GM20000 (cell line): ENCODE results near the gene KMT2E.
A peak's percentile ranks its signal among the peaks of the same experiment; 100 is the strongest.

Experiments used
- DNase-seq: peaks from one replicate; pipeline ENCODE4 v3.0.0; 2012; ENCODE audit warnings: low spot score
- TF ChIP-seq, protein P1 (sequence below): IDR thresholded peaks from 2 replicates; pipeline ENCODE4 v1.5.1; 2012; ENCODE audit warnings: mild to moderate bottlenecking, control low read depth; ENCODE audit errors: extremely low read depth, missing control alignments

Gene KMT2E

GRCh38 chr7:105094966-105095365 is 81.0 kb downstream of the KMT2E start:
- TF ChIP-seq, protein P1, sequence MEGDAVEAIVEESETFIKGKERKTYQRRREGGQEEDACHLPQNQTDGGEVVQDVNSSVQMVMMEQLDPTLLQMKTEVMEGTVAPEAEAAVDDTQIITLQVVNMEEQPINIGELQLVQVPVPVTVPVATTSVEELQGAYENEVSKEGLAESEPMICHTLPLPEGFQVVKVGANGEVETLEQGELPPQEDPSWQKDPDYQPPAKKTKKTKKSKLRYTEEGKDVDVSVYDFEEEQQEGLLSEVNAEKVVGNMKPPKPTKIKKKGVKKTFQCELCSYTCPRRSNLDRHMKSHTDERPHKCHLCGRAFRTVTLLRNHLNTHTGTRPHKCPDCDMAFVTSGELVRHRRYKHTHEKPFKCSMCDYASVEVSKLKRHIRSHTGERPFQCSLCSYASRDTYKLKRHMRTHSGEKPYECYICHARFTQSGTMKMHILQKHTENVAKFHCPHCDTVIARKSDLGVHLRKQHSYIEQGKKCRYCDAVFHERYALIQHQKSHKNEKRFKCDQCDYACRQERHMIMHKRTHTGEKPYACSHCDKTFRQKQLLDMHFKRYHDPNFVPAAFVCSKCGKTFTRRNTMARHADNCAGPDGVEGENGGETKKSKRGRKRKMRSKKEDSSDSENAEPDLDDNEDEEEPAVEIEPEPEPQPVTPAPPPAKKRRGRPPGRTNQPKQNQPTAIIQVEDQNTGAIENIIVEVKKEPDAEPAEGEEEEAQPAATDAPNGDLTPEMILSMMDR = no peak
- no peak for DNase-seq

DNA sequence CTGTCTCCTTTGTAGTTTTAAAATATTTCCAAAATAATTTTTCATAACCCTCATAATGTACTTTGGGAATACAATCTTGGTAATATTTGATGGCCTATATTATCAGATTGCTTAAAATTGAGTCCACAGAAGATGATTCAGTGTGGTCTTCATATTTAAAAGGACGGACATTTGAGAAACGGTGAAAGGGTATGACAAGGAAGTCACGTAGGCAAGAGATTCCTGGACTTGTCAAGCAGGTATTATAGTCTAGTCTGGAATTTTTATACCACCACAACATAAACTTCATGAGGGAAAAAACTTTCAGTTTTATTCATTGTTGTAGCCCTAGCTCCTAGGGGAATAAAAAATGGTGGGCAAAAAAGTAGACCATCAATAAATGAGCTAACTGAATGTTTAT is 82.3 kb downstream of the KMT2E start:
- TF ChIP-seq, protein P1 = no peak
- no peak for DNase-seq

GRCh38 chr7:105097619-105098018 is 83.6 kb downstream of the KMT2E start:
- TF ChIP-seq, protein P1 = no peak
- no peak for DNase-seq

DNA sequence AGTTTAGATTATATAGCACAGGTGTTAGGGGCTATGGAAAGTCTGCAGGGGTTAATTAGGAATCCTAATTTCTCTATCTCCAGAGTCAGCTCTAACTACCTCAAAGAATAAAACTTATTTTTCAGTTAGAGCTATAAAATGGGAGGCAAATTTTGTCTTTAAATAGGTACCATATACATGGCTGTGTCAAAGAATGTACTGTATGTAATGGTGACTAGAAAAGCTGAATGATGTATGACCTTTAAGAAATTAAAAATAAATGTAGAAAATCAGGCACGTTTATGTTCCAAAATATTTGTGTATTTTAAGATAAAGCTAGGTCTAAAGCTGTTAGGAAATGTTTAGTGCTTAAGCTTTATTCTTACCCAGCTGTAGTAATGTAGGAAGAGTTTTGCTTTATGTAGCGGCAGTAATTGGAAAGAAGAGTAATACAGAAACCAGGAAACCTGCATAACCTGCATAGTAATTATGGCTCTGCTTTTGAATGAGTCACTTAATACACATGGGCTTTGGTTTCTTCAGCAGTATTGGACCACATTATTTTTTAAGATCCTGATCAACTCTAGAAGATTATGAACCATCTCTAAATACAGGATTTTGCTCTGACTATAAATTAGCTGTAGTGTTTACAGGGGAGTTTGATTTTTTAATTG is 85.0 kb downstream of the KMT2E start:
- TF ChIP-seq, protein P1 = no peak
- DNase-seq = peak; percentile 13

DNA sequence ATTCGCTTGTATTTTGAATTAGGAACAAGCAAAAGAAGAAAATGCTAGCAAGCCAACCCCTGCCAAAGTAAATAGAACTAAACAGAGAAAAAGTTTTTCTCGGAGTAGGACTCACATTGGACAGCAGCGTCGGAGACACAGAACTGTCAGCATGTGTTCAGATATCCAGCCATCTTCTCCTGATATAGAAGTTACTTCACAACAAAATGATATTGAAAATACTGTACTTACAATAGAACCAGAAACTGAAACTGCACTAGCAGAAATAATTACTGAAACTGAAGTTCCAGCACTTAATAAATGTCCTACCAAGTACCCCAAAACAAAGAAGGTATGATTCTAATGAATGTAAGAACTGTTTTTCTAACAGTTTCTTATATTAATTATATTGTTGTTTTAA is 87.9 kb downstream of the KMT2E start:
- TF ChIP-seq, protein P1 = no peak
- DNase-seq = no peak

DNA sequence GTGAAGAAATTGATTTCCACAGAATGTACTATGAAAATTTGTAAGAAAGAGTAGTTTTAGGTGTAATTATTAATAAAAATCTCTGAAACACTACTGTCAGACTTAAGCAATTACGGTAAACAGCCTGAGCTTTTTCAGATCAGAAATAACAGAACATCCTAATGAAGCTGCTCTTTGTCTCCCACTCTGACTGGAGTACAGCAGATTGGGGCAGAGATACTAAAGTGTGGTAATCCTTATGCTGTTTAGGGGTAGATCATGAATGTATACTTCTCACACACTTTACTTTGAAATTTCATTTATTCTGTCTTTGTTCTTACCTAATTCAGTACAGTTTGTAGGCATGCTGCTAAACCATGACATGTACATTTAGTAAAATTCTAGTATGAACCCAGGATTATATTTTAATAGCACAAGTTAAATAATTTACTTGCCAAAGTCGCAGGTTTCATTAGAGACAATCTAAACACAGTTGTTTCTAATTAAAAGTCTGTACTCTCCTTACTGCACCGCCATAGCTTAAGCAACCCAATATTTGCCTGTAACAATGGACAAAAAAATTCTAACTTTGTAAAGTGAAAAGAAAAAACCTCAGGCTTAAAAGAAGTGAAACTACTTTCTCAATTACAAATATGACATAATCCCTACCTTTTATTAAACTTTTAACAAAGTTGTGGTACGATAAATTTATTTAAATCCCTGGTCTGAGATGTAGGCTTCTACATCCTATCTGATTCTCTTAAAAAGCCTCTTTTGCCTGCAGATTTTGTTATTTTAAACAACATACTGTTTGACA is 88.8 kb downstream of the KMT2E start:
- TF ChIP-seq, protein P1 = no peak
- no peak for DNase-seq

DNA sequence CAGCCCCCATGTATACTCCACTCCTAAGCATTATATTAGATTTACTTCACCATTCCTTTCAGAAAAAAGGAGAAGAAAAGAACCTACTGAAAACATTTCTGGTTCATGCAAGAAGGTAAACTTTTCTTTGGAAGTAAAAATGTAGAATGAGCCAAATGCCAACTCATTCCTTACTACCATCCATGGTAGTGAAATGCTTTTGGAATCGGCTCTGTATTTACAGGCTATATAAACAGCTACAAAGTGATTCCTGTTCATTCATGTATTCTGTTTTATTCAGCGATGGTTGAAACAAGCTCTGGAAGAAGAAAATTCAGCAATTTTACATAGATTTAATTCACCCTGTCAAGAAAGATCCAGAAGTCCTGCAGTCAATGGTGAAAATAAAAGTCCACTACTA is 91.6 kb downstream of the KMT2E start:
- TF ChIP-seq, protein P1 = no peak
- DNase-seq = no peak
